GM12875 (cell line): ENCODE measurements around the gene ABHD6.
A peak's percentile ranks its signal among the peaks of the same experiment; 100 is the strongest.

Source experiments
- H3K4me3 ChIP-seq: one replicate; pipeline ENCODE4 v1.5.1; 2011; ENCODE audit warnings: low read depth, low read length, control low read depth
- CTCF ChIP-seq: IDR thresholded peaks from 2 replicates; pipeline ENCODE4 v1.5.1; 2011; ENCODE audit warnings: low read depth, mild to moderate bottlenecking, control low read depth, inconsistent platforms, low read length, moderate library complexity, borderline replicate concordance; ENCODE audit not compliant: insufficient read depth

The ABHD6 gene

GRCh38 chr3:58237238-58237940 is at the start of gene ABHD6:
TSS of gene ABHD6 (plus strand) at chr3:58237792. CDS start at chr3:58256587, 18,795 bp downstream.
- peak within 1 kb of the TSS; percentile 71 for H3K4me3 ChIP-seq
- TF ChIP-seq CTCF, result peak; percentile 37

GRCh38 chr3:58188173-58188564 is 49.4 kb upstream of the ABHD6 start:
- no peak overlapping the region for H3K4me3 ChIP-seq

GRCh38 chr3:58188921-58189451 is 48.6 kb upstream of the ABHD6 start:
- no peak for TF ChIP-seq CTCF
- H3K4me3 ChIP-seq, result no peak overlapping the region

More at GRCh38 chr3:58188173-58188564, 49.4 kb upstream of the ABHD6 start:
- TF ChIP-seq CTCF, result no peak

- TF ChIP-seq CTCF, result no peak
- no peak overlapping the region for H3K4me3 ChIP-seq
These were observed 47.9 kb upstream of the ABHD6 start for GRCh38 chr3:58189691-58190090.

GRCh38 chr3:58190291-58190690 is 47.3 kb upstream of the ABHD6 start:
- TF ChIP-seq CTCF, result no peak
- no peak overlapping the region for H3K4me3 ChIP-seq

GRCh38 chr3:58190882-58191281 is 46.7 kb upstream of the ABHD6 start:
- no peak for TF ChIP-seq CTCF
- no peak overlapping the region for H3K4me3 ChIP-seq
